HG03558 (cell line): Measurements from ENCODE around the gene AK9.
A peak's percentile ranks its signal among the peaks of the same experiment; 100 is the strongest.

Experiments
- ATAC-seq: cut with Tn5 transposase; IDR thresholded peaks from one replicate; pipeline ENCODE4 v1.9.1; 2021; ENCODE audit warnings: moderate number of reproducible peaks; ENCODE audit not compliant: unreplicated experiment; ENCODE audit errors: extremely low read depth

AK9 gene

DNA sequence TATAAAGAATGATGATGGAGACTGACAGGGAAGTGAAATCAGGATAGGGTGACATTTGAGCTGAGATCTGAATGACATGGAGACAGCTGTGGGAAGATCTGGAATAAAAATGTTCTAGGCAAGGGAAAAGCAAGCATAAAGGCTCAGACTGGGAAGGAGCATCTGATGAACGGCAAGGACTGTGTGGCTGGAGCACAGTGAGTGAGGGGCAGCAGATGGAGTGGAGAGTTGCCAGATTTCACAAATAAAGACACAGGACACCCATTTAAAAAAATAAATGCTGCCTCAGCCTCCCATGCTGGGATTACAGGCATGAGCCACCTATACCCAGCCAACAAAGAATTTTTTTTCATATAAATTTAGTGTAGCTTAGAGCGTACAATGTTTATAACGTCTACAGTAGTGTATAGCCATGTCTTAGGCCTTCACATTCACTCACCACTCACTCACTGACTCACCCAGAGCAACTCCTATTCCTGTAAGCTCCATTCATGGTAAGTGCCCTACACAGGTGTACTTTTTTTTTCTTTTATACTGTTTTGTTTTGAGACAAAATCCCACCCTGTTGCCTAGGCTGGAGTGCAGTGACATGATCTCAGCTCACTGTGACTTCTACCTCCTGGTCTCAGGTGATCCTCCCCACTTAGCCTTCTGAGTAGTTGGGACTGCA is 205.6 kb downstream of the AK9 start:
- no peak for ATAC-seq

DNA sequence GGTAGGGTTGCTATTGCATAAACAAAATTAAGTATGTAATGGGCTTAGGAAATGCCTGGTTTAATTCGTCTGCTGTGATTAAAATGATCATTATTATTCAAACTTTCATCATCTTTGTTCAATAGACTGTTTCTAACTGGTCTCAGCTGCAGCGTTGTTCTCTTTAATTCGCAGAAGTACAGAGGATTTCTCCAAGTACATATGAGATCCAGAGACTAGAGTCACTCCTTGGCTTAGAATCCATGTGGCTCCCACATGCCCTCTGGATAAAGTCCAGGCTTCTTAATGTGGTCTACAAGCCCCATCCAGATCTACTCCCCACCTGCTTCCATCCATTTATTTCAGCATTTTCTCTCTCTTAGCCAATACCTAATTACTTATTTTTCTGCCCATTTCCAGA is 206.9 kb downstream of the AK9 start:
- no peak for ATAC-seq

DNA sequence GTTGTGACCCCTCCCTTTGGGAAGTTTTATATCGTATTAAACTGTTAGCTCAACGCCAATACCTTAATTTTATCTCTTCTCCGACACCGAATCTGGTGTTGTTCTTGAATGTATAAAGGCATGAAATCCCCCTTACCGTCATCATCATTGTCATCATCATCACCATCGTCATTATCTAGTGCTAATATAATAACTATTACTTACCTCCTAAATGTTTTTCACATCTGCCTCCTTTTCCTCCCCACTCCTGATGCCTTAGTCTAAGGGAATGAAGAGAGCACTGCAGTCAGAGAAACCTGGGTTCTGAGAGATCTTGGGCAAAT is 207.3 kb downstream of the AK9 start:
- no peak for ATAC-seq

DNA sequence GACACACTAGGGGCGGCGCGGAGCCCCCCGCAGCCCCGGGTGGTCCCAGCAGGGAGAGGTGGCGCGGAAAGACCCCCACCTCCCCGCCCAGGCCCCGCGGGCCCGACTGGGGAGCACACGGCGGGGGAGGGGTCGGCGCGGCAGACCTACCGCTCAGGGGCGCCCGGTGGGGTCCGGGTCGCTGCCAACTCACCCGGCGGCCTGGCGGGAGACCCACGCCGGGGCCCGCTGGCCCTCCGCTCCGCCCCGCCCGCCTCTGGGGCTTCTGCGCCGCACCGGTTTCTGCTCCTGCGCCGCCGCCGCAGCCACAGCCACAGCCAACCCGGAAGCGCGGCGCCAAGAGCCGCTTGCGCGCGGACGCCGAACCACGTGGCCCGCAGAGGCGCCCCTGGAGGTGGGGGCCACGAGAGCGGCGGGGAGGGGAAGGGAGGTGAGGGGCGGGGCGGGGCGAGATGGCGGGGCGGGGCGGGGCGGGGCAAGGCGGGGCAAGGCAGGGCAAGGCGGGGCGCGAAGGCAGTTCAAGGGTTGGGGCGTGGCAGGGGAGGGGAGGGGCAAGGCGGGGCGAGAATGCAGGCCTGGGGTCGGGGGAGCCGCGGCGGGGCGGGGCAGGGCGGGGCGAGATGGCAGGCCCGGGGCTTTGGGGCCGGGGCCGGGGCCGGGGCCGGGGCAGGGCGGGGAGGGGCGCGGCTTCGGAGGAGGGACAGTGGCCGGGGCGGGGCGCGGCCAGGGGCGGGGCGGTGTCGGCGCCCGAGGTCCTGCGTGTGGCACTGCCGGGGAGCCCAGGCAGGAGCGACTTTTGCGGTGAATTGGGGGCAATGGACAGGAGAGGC is 207.9 kb downstream of the AK9 start, which contains the start of gene ZBTB24:
TSS of gene ZBTB24 (minus strand) at position 315 of the 830 bp plus-strand sequence. CDS start 1,193 bp downstream, outside the sequence.
- ATAC-seq: peak; percentile 76

DNA sequence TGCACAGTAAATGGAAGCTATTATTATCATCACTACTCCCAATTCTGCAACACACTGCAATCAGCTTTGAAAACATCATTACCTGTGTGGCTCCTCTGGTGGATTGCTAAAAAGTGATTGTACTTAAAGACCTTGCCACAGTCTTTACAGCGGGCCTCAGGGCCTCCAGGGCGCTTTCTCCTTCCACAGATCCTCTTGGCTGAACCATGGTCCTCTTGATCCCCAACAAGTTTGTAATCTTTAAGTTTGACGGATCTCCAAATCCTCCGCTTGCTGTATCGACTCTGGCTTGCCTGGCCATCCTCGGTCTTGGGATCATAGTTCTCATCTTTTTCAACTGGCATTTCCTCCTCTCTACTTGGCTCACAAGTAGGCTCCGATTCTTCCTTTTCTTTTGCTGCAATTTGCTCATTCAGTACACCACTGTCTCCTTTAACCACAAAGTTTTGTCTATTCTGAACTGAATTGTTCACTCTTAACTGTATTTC is 210.0 kb downstream of the AK9 start:
- no peak for ATAC-seq

DNA sequence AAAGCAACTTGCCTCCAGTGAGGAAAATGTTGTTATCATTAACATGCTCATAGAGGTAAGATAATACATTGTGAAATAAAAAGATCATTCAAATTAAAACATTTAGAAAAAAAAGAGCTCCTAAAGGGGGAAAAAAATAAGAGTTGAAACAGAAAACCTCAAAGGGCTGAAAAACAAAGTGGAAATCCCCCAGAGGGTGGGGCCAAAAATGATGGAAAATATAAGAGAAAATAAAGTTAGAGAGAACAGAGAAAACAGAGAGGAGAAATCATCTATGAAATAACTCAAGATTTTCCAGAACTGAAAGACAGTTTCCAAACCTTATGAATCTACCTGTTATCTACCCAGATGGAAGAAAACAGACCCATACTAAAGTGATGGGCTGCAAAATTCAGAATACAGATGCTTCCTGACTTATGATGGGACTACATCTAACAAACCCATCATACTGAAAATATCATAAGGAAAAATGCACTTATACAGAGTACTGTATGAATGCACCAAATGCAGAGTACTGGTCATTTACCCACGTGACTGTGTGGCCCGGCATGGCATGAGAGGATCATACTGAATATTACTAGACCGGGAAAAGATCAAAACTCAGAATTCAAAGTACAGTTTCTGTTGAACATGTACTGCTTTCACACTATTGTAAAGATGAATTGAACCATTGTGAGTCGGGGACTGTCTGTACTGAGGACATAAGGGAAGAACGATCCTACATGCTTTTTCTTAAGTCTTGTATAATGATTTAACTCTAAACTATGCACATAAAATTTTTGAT is 212.0 kb downstream of the AK9 start:
- ATAC-seq: no peak

DNA sequence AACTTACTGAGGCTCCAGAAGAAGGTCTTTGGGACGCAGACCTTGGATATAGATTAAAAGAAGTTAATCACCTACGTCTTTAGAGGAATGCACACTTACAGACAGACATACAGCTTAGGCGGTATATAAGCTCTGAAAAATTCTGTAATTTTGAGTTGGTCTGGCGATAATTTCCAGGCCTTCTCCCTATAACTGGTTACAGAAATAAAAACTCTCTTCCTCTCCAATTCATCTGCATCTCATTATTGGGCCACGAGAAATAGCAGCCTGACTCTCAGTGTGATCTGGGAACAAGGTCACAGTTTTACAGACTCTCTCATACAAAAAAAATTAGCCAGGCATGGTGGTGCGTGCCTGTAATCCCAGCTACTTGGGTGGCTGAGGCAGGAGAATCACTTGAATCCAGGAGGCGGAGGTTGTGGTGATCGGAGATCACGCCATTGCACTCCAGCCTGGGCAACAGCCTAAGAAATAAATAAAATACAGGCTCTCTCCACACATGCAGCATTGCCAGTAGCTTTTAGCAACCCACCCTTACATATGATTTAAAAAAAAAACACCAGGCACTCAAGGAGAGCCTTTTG is 212.7 kb downstream of the AK9 start:
- ATAC-seq: no peak

DNA sequence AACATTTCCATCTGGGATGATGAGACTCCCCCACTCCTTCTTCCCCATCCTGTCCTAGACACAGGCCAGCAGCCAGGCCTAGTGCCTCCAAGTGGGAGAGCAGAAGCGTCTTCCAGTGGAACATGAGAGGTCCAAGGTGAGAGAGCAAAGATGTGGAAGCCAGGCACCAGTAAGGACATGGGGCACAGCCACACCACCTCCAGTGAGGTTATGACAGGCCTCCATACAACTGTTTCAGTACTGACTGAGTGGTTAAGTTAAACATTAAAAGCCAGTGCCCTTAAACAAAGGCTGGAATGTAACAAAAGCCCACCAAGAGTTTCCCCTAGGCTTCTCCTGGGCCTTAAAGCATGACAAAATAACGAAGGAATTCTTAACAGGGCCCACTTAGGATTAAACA is 213.3 kb downstream of the AK9 start:
- ATAC-seq: no peak

DNA sequence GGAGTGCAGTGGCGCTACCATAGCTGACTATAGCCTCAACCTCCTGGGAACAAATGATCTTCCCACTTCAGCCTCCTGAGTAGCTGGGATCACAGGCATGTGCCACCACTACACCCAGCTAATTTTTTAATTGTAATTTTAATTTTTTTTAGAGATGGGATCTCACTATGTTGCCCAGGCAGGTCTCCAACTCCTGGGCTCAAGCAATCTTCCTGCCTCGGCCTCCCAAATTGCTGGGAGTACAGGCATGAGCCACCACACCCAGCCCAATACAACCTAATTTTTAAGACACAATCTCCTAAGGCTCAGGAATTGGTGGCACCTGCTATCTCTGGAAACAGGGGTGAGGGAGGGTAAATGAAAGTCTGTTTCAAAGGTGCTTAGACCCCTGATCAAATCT is 213.8 kb downstream of the AK9 start:
- ATAC-seq: no peak

DNA sequence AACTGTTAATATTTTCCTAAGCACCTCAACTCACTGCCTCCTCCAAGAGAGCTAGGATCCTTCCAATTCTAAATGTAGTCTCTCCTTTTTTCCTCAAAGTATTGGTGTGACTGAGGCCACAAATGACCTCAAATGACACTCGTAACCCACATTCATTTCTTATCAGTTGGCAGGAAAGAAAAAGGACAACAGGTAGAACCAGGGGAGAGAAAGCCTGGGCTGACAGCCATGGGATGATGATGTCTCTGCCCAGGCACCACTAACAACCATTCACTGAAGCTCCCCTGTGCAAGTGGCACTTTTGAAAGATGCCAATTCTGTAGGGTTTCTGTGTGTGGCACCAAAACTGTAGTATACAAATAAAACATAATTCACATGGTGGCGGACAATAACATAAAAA is 215.4 kb downstream of the AK9 start:
- ATAC-seq: no peak

DNA sequence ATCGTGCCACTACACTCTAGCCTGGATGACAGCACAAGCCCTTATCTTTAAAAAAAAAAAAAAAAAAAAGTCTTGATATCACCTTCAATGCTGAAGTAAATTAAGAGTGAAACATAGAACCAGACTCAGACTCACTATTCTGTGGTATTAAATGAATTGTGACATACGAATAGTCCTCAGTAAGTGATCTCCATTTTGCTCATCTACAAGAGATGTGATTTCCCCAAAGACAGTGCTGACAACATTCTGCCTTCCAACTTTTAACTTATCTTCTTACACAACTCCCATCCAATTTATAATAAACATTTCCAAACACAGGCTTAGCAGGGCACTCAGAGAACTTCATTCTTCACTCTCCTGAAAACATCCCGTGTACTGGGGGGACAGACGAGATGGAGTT is 216.0 kb downstream of the AK9 start:
- no peak for ATAC-seq

DNA sequence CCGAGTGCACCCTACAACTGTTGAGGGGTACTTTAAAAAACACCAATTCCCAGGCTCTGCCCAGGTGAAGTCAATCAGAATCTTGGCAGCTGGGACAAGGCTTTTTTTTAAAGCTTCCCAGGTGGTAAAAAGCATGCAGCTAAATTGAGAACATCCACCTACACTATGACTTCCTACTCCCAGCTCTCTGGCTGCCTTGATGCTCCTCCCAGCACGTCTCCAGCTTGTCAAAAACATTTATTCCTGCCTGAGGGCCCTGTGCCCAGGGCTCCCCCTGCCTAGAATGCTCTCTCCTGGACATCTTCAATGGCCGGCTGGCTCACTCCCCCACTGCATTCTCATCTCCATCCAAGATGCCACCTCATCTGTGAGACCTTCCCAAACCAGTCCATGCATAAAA is 217.9 kb downstream of the AK9 start:
- no peak for ATAC-seq

DNA sequence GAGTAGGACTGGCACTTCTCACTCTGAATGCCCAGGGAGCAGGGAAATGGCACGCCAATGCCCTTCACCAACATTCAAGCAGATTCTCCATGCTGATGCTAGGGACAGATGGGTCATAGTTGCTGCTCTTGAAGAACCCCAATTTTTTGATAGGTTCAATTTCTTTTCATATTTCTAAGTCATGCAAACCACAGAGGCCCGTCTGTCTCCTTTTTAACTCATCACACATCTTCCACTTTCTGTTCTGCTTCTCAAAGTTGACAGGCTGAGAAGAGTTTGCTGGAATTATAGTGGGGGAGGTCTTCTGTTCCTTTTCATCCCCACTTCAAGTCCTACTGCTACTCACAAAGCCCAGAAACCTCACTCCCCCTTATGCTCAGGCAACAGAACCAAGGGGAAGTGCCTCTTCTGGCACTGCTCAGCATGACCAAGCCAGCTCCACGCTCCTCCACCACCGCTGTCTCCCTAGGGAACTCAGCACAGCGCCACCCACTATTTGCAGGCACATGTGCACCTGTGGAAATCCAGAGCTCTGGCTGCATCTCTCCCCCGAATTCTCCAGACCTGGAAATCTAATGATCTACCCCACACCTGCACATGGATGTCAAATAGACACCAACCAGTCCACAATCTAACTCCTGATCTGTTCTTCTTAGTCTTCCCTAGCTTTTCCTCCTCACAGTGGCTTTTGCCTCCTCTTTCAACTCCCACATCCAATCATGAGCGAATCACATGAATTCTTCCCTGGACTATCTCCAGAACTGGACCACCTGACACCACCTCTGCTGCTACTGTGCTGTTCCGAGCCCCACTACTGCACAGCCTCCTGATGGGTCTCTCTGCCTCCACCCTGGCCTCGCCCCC is 218.6 kb downstream of the AK9 start:
- no peak for ATAC-seq

DNA sequence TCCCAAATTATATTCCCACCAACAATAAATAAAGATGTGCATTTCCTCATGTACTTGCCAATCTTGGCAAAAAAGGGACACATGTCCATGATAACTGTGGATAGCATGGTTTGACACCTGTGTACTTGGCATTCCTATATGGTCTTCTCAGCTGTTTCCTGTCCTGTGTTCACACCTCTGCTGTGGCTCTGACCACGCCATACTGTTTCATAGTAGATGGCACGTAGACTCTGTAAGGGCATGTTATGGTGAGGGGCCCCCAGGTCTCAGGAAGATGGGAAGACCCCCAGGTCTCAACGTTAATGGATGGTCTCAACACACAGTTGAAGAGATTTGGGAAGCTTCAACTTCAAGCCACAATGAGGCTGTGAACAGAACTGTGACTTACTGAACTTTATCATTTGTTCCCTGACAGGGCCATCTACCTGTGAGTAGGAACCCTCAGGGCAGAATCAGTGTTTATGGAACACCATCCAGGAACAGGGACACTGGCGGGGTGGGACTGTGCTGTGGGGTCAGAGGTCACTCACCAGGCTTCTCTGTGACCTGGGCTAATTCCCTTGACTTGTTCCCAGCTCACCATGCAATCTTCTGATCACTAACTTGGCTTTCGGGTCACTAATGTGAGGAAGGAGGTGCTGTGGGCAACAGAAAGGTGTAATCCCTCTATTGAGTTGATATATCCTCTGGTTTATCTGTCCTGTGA is 219.7 kb downstream of the AK9 start:
- no peak for ATAC-seq

DNA sequence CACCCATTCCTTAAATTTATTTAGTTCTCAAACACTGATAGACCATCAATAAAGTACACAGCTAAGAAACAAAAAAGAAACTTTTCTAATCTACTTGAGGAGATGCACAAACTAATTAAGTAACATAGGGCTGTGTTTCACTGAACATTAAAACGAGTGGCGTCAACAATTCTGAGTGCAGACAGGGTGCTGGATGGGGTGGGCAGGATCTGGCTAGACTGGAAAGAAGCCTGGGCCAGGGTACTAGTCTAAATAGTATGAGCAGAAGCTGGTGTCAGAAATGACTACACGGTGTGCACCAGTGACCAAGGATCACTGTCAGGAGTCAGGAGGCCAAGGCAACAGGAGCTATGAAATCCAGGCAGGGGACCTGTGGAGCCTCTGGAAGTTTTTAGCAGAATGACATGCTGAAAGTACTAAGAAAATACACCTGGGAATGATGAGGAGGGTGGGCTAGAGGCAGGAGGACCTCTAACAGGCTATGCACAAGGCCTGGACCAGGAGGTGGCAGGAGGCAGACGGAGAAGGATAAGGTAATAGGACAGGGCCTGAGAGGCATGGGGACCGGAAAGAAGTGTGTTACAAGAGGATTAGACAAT is 221.3 kb downstream of the AK9 start:
- no peak for ATAC-seq

DNA sequence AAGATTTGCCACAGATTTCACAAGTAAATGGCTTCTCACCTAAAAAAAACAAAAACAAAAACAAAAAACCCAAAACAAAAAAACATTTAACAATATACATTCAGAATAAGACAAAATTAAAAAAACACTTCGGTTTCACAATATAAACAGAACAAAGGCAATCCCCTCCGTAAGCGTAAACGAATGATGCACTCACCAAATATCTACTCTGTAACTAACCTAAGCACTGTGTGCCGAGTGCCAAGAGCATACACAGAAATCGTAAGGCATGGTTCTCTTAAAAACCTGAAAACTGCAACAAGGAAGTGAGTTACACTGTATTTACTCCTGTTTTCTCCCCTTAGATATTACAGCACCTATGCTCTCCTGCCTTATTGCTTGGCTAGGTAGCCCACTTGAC is 223.3 kb downstream of the AK9 start:
- no peak for ATAC-seq

DNA sequence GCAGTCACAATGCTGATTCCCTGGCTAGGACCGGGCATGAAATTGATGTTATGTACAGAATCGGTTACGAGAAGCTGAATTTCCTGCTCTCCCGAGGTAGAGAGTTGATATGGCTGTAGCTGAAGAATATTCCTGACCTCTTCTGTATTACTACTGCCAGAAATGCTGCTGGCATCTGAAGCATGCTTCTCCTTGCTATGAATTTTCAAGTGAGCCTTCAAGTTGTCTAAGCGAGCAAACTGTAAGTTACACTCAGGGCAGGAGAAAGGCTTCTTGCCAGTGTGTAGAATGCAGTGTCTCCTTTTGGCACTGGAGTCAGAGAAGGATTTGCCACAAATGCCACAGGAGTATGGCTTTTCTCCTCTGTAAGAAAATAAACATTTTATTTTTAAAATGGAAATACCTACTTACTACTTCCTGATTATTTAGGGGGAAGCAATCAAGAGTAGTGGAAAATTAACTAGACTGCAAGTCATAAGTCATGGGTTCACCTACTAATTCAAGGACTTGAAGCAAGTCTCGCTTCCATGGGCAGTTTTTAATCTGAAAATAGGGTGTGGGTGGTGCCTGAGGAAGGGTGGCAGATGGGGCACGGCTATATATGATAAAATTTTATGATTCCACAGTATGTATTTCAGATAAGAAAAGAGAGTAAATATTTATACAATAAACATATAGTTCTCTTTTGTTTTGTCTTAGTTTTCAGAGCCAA is 224.6 kb downstream of the AK9 start:
- ATAC-seq: no peak

DNA sequence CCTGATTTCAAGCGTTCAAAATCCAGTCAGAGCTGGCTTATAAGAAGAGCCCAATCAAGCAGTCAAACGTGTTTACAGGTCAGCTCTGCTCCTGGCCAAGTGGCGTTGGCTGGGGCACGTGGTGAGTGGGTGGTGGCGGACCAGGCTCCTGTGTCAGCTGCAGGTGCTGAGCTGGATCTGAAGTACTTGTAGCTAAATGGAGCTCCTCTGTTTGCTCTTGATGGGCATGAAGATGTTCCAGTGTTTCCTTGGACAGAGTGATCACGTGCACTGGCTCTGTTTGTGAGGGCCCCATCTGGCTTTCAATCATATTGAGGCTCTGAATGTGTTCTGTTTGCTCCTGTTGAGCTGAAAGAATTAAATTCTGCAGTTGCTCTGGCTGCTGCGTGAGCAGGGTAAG is 225.2 kb downstream of the AK9 start:
- ATAC-seq: no peak
